Measurements from ENCODE around the gene RPS6KB1. TPM values are rescaled to one million over a fixed set of nuclear protein-coding genes. Genes with fewer than 3 reads are reported as not detected.
A peak's percentile ranks its signal among the peaks of the same experiment; 100 is the strongest.

RPS6KB1 gene
- total RNA-seq = 29.0 and 30.4 TPM in 2 replicates

DNA sequence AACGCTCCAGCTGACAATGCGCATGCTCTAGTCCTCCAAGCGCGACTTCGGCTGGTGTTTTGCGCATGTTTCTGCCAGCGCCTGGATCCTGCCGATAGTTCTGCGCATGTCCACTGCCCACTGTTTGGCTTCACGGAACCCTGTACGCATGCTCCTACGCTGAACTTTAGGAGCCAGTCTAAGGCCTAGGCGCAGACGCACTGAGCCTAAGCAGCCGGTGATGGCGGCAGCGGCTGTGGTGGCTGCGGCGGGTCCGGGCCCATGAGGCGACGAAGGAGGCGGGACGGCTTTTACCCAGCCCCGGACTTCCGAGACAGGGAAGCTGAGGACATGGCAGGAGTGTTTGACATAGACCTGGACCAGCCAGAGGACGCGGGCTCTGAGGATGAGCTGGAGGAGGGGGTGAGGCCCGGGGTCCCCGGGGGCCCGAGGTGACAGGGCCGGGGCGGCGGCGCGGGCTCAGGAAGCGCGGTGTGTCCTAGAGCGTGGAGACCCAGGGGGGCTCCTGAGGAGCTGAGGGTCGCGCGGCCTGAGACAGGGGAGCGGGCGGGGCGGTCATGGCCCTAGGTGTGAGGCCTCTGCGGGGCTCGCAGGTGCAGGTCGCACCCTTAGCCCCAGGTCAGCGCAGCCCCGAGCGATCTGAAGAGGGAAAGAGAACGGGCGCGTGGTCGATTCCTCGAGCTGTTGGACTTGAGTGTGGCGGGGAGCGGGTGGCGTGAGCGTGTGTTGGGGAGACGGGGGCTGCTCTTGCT is at the start of gene RPS6KB1, which contains the start of gene TUBD1:
RPS6KB1 (plus strand) TSS at position 198 of the 752 bp plus-strand sequence; CDS start at position 262, 64 bp downstream.
TUBD1 (minus strand) TSS at position 20 of the 752 bp plus-strand sequence. CDS start 1,941 bp downstream, outside the sequence.
- Histone ChIP-seq H3K36me3 (ENCODE audit: insufficient read depth, low read length) (no peaks in the 10 kb centered on the region), H3K79me2 (ENCODE audit: insufficient read depth, low read length) (peaks cover 55% of the 10 kb centered on the region), H3K27ac (ENCODE audit: low read depth, low read length) (peak within 1 kb of the TSS; percentile 59), H3K4me1 (ENCODE audit: insufficient read depth, low read length) (peaks cover 28% of the 10 kb centered on the region), H4K20me1 (ENCODE audit: insufficient read depth, low read length) (peaks cover 11% of the 10 kb centered on the region), H2AFZ (ENCODE audit: low read length) (peak within 1 kb of the TSS; percentile 83), H3K4me3 (ENCODE audit: insufficient read depth, low read length) (peak within 1 kb of the TSS; percentile 81), H3K27me3 (ENCODE audit: insufficient read depth, low read length) (no peaks in the 10 kb centered on the region), H3K9me3 (ENCODE audit: low read depth, low read length) (no peaks in the 10 kb centered on the region), H3K4me2 (ENCODE audit: insufficient read depth, low read length) (peak within 1 kb of the TSS; percentile 82)
- TF ChIP-seq, protein P1, sequence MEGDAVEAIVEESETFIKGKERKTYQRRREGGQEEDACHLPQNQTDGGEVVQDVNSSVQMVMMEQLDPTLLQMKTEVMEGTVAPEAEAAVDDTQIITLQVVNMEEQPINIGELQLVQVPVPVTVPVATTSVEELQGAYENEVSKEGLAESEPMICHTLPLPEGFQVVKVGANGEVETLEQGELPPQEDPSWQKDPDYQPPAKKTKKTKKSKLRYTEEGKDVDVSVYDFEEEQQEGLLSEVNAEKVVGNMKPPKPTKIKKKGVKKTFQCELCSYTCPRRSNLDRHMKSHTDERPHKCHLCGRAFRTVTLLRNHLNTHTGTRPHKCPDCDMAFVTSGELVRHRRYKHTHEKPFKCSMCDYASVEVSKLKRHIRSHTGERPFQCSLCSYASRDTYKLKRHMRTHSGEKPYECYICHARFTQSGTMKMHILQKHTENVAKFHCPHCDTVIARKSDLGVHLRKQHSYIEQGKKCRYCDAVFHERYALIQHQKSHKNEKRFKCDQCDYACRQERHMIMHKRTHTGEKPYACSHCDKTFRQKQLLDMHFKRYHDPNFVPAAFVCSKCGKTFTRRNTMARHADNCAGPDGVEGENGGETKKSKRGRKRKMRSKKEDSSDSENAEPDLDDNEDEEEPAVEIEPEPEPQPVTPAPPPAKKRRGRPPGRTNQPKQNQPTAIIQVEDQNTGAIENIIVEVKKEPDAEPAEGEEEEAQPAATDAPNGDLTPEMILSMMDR (IDR thresholded peaks at IDR 0.05; ENCODE audit: extremely low read depth, low read depth, low read length) = no peak
- DNase-seq (ENCODE audit: insufficient read length, low spot score, missing footprints) = peak; percentile 98

DNA sequence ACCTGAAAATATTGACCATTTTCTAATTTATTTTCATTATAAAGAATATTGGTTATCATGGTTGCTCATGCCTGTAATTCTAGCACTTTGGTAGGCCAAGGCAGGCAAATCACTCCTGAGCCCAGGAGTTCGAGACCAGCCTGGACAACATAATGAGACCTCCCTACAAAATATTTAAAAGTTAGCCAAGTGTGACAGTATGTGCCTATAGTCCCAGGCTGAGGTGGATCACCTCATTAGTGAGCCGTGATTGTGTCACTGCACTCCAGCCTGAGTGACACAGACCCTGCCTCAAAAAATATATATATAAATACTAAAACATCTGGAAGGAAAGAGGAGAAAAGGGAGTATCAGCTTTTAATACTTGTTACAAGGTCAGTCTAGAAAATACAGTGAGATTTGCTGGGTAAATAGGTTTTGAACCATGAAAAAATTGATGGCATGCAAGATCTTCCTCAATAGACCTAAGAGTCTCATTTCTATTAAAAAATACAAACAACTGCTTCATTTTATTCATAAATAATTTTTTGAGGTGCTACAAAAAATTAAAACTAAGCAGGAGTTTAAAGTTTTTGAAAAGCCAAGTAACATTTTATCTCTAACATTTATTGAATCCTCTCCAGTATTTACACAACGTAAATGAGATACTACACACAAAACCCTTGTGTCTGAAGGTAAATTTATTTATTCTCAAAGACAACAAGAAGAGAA is 47.9 kb upstream of the RPS6KB1 start:
- H3K4me3 ChIP-seq (ENCODE audit: insufficient read depth, low read length) = no peak overlapping the region
- DNase-seq (ENCODE audit: insufficient read length, low spot score, missing footprints) = no peak
- H3K4me1 ChIP-seq (ENCODE audit: insufficient read depth, low read length) = peaks cover 32% of the 10 kb centered on the region
- peak overlapping the region; percentile 99 for H3K27ac ChIP-seq (ENCODE audit: low read depth, low read length)
- no peak overlapping the region for H2AFZ ChIP-seq (ENCODE audit: low read length)
- H4K20me1 ChIP-seq (ENCODE audit: insufficient read depth, low read length) = no peaks in the 10 kb centered on the region
- TF ChIP-seq, protein P1 (IDR thresholded peaks at IDR 0.05; ENCODE audit: extremely low read depth, low read depth, low read length) = no peak
- no peaks in the 10 kb centered on the region for H3K9me3 ChIP-seq (ENCODE audit: low read depth, low read length)
- H3K36me3 ChIP-seq (ENCODE audit: insufficient read depth, low read length) = peaks cover 14% of the 10 kb centered on the region
- H3K4me2 ChIP-seq (ENCODE audit: insufficient read depth, low read length) = peak overlapping the region; percentile 70
- H3K27me3 ChIP-seq (ENCODE audit: insufficient read depth, low read length) = no peaks in the 10 kb centered on the region
- H3K79me2 ChIP-seq (ENCODE audit: insufficient read depth, low read length) = peaks cover 16% of the 10 kb centered on the region

DNA sequence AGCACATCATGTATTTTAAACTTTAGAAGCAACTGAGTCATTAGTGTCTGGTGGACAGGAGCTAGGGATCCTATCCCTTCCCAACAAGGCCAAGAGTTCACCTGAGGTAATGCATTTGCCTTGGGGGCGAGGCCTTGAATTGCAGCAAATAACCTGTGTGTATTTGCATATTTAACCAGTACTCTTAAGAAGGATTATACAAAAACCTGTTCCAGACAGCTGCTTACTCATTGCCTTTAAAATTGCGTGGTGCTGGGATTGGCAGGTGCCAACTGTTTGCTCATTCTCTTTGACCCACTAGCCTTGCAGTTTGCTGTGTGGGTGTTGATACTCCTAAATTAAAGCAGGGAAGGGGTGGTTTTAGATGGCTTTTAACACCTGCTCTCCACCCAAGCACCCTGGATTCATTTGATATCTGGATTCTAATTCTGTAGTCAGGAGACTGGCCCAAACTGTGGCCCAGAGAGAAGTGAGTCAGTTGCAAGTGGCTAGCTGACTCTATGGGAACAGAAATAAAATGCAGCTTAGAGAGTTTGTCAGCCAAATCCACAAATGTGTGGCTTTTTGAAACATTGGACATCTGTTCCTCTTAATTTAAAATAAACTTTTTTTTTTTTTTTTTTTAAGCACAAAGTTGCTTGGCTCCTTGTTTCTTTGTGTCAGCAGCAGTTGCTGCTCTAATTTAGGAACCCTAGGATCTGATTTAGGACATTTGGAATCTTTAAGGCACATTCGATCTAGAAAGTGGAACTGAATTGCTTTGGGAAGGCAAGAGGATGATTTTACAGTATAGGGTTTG is 47.1 kb upstream of the RPS6KB1 start:
- Histone ChIP-seq H3K27ac (ENCODE audit: low read depth, low read length) (peak overlapping the region; percentile 99), H3K36me3 (ENCODE audit: insufficient read depth, low read length) (peaks cover 7% of the 10 kb centered on the region), H2AFZ (ENCODE audit: low read length) (no peak overlapping the region), H3K9me3 (ENCODE audit: low read depth, low read length) (no peaks in the 10 kb centered on the region), H3K4me1 (ENCODE audit: insufficient read depth, low read length) (peaks cover 32% of the 10 kb centered on the region), H3K4me2 (ENCODE audit: insufficient read depth, low read length) (peak overlapping the region; percentile 70), H3K79me2 (ENCODE audit: insufficient read depth, low read length) (peaks cover 9% of the 10 kb centered on the region), H4K20me1 (ENCODE audit: insufficient read depth, low read length) (no peaks in the 10 kb centered on the region), H3K4me3 (ENCODE audit: insufficient read depth, low read length) (no peak overlapping the region), H3K27me3 (ENCODE audit: insufficient read depth, low read length) (no peaks in the 10 kb centered on the region)
- no peak for DNase-seq (ENCODE audit: insufficient read length, low spot score, missing footprints)
- TF ChIP-seq, protein P1 (IDR thresholded peaks at IDR 0.05; ENCODE audit: extremely low read depth, low read depth, low read length) = no peak
